ENCODE data around the gene RINL.

RINL gene

GRCh38 chr19:38877781-38878574, at the start of gene RINL:
Gene RINL, minus strand, starts transcription at chr19:38878275. Its CDS starts 1,533 bp downstream, at chr19:38876742.
- DNase-seq: peak; percentile 77

GRCh38 chr19:38924388-38924787, 46.3 kb upstream of the RINL start:
- DNase-seq: peak; percentile 66

- DNase-seq: no peak
Measured at GRCh38 chr19:38922482-38922881, 44.4 kb upstream of the RINL start.

GRCh38 chr19:38921420-38922274, 43.6 kb upstream of the RINL start:
- DNase-seq: no peak

- DNase-seq: no peak
Measured at GRCh38 chr19:38920602-38921419, 42.7 kb upstream of the RINL start.

GRCh38 chr19:38919837-38920601, 41.9 kb upstream of the RINL start:
- DNase-seq: no peak

GRCh38 chr19:38918526-38918925, 40.5 kb upstream of the RINL start:
- DNase-seq: no peak

GRCh38 chr19:38917921-38918491, 39.9 kb upstream of the RINL start:
- DNase-seq: no peak

GRCh38 chr19:38917516-38917915, 39.4 kb upstream of the RINL start:
- no peak for DNase-seq

- no peak for DNase-seq
Measured at GRCh38 chr19:38915329-38916321, 37.5 kb upstream of the RINL start.

- DNase-seq: no peak
Measured at GRCh38 chr19:38913958-38914357, 35.9 kb upstream of the RINL start.

- no peak for DNase-seq
Measured at GRCh38 chr19:38912600-38913514, 34.8 kb upstream of the RINL start.

- no peak for DNase-seq
Measured at GRCh38 chr19:38911388-38912001, 33.4 kb upstream of the RINL start.

GRCh38 chr19:38910488-38910887, 32.4 kb upstream of the RINL start:
- no peak for DNase-seq

- no peak for DNase-seq
Measured at GRCh38 chr19:38908911-38909310, 30.8 kb upstream of the RINL start.

- no peak for DNase-seq
Measured at GRCh38 chr19:38907670-38908069, 29.6 kb upstream of the RINL start.

- DNase-seq: no peak
Measured at GRCh38 chr19:38907227-38907626, 29.2 kb upstream of the RINL start.

GRCh38 chr19:38905620-38906019, 27.5 kb upstream of the RINL start:
- no peak for DNase-seq

All from CD4-positive, alpha-beta T cell treated with Interleukin-21 for 1 hour (primary cell).